ENCODE data around the gene PREX1. TPM values are rescaled to one million over a fixed set of nuclear protein-coding genes. Genes with fewer than 3 reads are reported as not detected.

PREX1 gene
- total RNA-seq, 1 experiment from 2014 or later, result 3.3 TPM

DNA sequence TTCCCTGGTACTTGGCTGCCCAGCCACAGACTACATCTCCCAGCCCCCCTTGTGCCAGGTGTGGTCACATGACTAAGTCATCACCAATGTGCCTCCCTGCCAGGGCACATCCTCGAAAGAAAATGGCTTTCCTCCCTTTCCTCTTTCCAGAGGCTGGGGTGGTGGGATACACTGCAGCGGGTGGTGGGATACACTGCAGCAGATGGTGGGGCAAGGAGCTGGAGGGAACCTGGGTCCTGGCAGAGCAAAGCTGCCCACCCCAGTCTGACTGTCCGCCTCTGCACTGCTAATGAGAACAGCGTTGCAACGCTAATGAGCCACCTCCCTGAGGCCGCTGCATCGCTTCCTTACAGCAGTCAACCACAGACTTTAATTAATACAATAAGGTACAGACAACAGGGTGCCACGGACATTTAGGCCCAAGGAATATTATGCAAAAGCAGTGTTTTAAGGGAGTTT is 125.3 kb downstream of the PREX1 start:
- H3K27ac ChIP-seq, result no peak overlapping the region
- no peak overlapping the region for H2AFZ ChIP-seq
- no TSS peak for BruUV-seq (replicated peaks)
- POLR2A ChIA-PET (ENCODE audit: unreplicated experiment), result no interaction called here
- intact Hi-C loops (cut with micrococcal nuclease; ENCODE audit: unreplicated experiment), result no loop called here
- no peaks in the 10 kb centered on the region for H3K36me3 ChIP-seq (ENCODE audit: low read depth)
- no peak overlapping the region for H3K4me2 ChIP-seq
- peaks cover 23% of the 10 kb centered on the region for H3K4me1 ChIP-seq (replicated peaks; ENCODE audit: insufficient read depth)
- H3K27me3 ChIP-seq (ENCODE audit: insufficient read depth, low read depth), result no peaks in the 10 kb centered on the region
- H3F3A ChIP-seq (ENCODE audit: insufficient read depth, low read depth), result peaks cover 17% of the 10 kb centered on the region
- H4K20me1 ChIP-seq (ENCODE audit: insufficient read depth), result no peaks in the 10 kb centered on the region
- no peaks in the 10 kb centered on the region for H3K79me2 ChIP-seq (ENCODE audit: low read depth)
- H3K9me3 ChIP-seq (ENCODE audit: insufficient read depth, low read depth), result no peaks in the 10 kb centered on the region
- peak in 1 of 2 experiments; percentile 6 for DNase-seq
- H3K4me3 ChIP-seq, result no peak overlapping the region
- no peak for TF ChIP-seq EZH2 (IDR thresholded peaks at IDR 0.05; ENCODE audit: low read depth)
- TF ChIP-seq, protein P1, sequence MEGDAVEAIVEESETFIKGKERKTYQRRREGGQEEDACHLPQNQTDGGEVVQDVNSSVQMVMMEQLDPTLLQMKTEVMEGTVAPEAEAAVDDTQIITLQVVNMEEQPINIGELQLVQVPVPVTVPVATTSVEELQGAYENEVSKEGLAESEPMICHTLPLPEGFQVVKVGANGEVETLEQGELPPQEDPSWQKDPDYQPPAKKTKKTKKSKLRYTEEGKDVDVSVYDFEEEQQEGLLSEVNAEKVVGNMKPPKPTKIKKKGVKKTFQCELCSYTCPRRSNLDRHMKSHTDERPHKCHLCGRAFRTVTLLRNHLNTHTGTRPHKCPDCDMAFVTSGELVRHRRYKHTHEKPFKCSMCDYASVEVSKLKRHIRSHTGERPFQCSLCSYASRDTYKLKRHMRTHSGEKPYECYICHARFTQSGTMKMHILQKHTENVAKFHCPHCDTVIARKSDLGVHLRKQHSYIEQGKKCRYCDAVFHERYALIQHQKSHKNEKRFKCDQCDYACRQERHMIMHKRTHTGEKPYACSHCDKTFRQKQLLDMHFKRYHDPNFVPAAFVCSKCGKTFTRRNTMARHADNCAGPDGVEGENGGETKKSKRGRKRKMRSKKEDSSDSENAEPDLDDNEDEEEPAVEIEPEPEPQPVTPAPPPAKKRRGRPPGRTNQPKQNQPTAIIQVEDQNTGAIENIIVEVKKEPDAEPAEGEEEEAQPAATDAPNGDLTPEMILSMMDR (conservative IDR thresholded peaks at IDR 0.05), result no peak
- CTCF ChIA-PET, result no interaction called here
- H3K9me2 ChIP-seq (ENCODE audit: insufficient read depth), result no peaks in the 10 kb centered on the region

- intact Hi-C loops (cut with micrococcal nuclease; ENCODE audit: unreplicated experiment), result no loop called here
- DNase-seq, result no peak
- POLR2A ChIA-PET (ENCODE audit: unreplicated experiment), result no interaction called here
- H4K20me1 ChIP-seq (ENCODE audit: insufficient read depth), result no peaks in the 10 kb centered on the region
- H3K4me2 ChIP-seq, result no peak overlapping the region
- H3F3A ChIP-seq (ENCODE audit: insufficient read depth, low read depth), result peaks cover 23% of the 10 kb centered on the region
- no peak overlapping the region for H3K27ac ChIP-seq
- CTCF ChIA-PET, result no interaction called here
- no peaks in the 10 kb centered on the region for H3K36me3 ChIP-seq (ENCODE audit: low read depth)
- H3K27me3 ChIP-seq (ENCODE audit: insufficient read depth, low read depth), result no peaks in the 10 kb centered on the region
- H3K4me1 ChIP-seq (replicated peaks; ENCODE audit: insufficient read depth), result peaks cover 31% of the 10 kb centered on the region
- H3K9me3 ChIP-seq (ENCODE audit: insufficient read depth, low read depth), result no peaks in the 10 kb centered on the region
- no peaks in the 10 kb centered on the region for H3K79me2 ChIP-seq (ENCODE audit: low read depth)
- no peaks in the 10 kb centered on the region for H3K9me2 ChIP-seq (ENCODE audit: insufficient read depth)
- TF ChIP-seq EZH2 (IDR thresholded peaks at IDR 0.05; ENCODE audit: low read depth), result no peak
- TF ChIP-seq, protein P1 (conservative IDR thresholded peaks at IDR 0.05), result no peak
- no TSS peak for BruUV-seq (replicated peaks)
- no peak overlapping the region for H2AFZ ChIP-seq
- H3K4me3 ChIP-seq, result no peak overlapping the region
Observed at GRCh38 chr20:48701702-48702101, 126.1 kb downstream of the PREX1 start.

DNA sequence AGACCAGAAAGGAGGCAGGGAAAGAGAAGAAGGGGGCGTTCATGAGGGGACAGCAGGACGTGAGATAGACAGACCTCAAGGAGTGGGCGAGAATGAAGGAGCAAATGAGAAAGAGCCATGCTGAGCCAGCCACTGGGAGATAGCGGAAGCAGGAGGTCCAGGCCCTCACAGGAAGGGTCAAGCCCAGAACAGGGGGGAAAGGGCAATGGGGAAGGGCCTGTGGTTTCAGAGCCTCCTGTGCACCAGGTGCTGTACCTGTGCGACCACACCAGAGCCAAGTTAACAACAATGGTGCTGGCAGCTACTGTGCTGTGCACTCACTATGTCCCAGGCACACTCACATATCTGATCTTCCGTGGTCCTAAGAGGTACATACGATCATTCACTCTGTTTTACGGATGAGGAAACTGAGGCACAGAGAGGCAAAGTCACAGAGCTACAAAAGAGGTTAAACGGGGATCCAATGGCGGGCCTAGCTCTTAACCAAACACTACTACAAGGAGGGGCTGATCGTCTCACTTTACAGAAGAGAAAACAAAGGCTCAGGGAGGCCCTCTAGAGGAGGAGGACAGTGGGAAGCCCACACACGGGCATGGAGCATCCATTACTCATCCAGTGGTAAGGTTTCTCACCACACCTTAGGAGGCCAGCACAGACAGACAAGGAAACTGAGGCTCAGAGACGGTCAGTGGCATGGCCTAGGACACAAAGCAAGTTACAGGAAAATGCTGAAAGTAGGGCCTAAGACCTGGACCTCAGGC is 129.1 kb downstream of the PREX1 start:
- TF ChIP-seq EZH2 (IDR thresholded peaks at IDR 0.05; ENCODE audit: low read depth), result no peak
- TF ChIP-seq, protein P1 (conservative IDR thresholded peaks at IDR 0.05), result no peak
- CTCF ChIA-PET, result interaction anchor here (1.4 kb wide), 1 partner anchor 41 kb away, joined by 5 read pairs; no protein-coding TSS in a partner anchor
- no TSS peak for BruUV-seq (replicated peaks)

More for the DNA sequence above, 129.1 kb downstream of the PREX1 start:
- H4K20me1 ChIP-seq (ENCODE audit: insufficient read depth), result no peaks in the 10 kb centered on the region
- no peaks in the 10 kb centered on the region for H3K27me3 ChIP-seq (ENCODE audit: insufficient read depth, low read depth)
- peaks cover 29% of the 10 kb centered on the region for H3F3A ChIP-seq (ENCODE audit: insufficient read depth, low read depth)
- no peak overlapping the region for H2AFZ ChIP-seq
- H3K79me2 ChIP-seq (ENCODE audit: low read depth), result no peaks in the 10 kb centered on the region
- H3K9me2 ChIP-seq (ENCODE audit: insufficient read depth), result no peaks in the 10 kb centered on the region
- peak overlapping the region; percentile 59 for H3K27ac ChIP-seq
- H3K4me3 ChIP-seq, result no peak overlapping the region
- H3K4me1 ChIP-seq (replicated peaks; ENCODE audit: insufficient read depth), result peaks cover 24% of the 10 kb centered on the region
- POLR2A ChIA-PET (ENCODE audit: unreplicated experiment), result interaction anchor here (0.6 to 0.7 kb wide), 2 partner anchors 12 to 39 kb away, joined by 3 to 4 read pairs; no protein-coding TSS in a partner anchor
- no peak for DNase-seq
- H3K36me3 ChIP-seq (ENCODE audit: low read depth), result no peaks in the 10 kb centered on the region
- H3K4me2 ChIP-seq, result peak overlapping the region; percentile 44
- intact Hi-C loops (cut with micrococcal nuclease; ENCODE audit: unreplicated experiment), result loop anchor here (10.0 kb wide), 1 partner anchor 1856 kb away; no protein-coding TSS in a partner anchor
- no peaks in the 10 kb centered on the region for H3K9me3 ChIP-seq (ENCODE audit: insufficient read depth, low read depth)

Data from PC-9 (cell line).